GM13976 (cell line): ENCODE results near the gene TMEM143.

ENCODE experiments used
- DNase-seq: peaks from one replicate; pipeline ENCODE4 v3.0.0; 2012; ENCODE audit warnings: low spot score
- CTCF ChIP-seq: IDR thresholded peaks from 2 replicates; pipeline ENCODE4 v1.5.1; 2012; ENCODE audit warnings: borderline replicate concordance, mild to moderate bottlenecking; ENCODE audit not compliant: insufficient read depth; ENCODE audit errors: extremely low read depth, missing control alignments, control extremely low read depth
- in situ Hi-C: fragments of 300-500 bp; cut with MboI; formaldehyde crosslinking; loops from one replicate; pipeline ENCODE4 v1.12.0; 2022; ENCODE audit warnings: low sequenced_read_pairs, mixed read lengths, inconsistent platforms; ENCODE audit not compliant: unreplicated experiment

The TMEM143 gene

GRCh38 chr19:48398375-48399235 is 34.9 kb upstream of the TMEM143 start:
- no peak for TF ChIP-seq CTCF
- DNase-seq, result peak; percentile 91
- in situ Hi-C loops, result no loop called here

- DNase-seq, result no peak
- TF ChIP-seq CTCF, result no peak
- in situ Hi-C loops, result no loop called here
Measured at GRCh38 chr19:48398102-48398374, 34.3 kb upstream of the TMEM143 start.

- in situ Hi-C loops, result no loop called here
Measured at GRCh38 chr19:48397263-48398101, 33.7 kb upstream of the TMEM143 start.

GRCh38 chr19:48396824-48397176 is 33.1 kb upstream of the TMEM143 start:
- in situ Hi-C loops, result no loop called here
- TF ChIP-seq CTCF, result no peak

More at GRCh38 chr19:48397263-48398101, 33.7 kb upstream of the TMEM143 start:
- TF ChIP-seq CTCF, result no peak
- no peak for DNase-seq

GRCh38 chr19:48396016-48396823 is 32.5 kb upstream of the TMEM143 start:
- no peak for TF ChIP-seq CTCF
- no peak for DNase-seq
- in situ Hi-C loops, result no loop called here

More at GRCh38 chr19:48396824-48397176, 33.1 kb upstream of the TMEM143 start:
- DNase-seq, result no peak

GRCh38 chr19:48395499-48395898 is 31.8 kb upstream of the TMEM143 start:
- no peak for DNase-seq

More at GRCh38 chr19:48395499-48395898, 31.8 kb upstream of the TMEM143 start:
- in situ Hi-C loops, result no loop called here
- no peak for TF ChIP-seq CTCF
